ENCODE measurements around the gene CRIM1.

CRIM1 gene

DNA sequence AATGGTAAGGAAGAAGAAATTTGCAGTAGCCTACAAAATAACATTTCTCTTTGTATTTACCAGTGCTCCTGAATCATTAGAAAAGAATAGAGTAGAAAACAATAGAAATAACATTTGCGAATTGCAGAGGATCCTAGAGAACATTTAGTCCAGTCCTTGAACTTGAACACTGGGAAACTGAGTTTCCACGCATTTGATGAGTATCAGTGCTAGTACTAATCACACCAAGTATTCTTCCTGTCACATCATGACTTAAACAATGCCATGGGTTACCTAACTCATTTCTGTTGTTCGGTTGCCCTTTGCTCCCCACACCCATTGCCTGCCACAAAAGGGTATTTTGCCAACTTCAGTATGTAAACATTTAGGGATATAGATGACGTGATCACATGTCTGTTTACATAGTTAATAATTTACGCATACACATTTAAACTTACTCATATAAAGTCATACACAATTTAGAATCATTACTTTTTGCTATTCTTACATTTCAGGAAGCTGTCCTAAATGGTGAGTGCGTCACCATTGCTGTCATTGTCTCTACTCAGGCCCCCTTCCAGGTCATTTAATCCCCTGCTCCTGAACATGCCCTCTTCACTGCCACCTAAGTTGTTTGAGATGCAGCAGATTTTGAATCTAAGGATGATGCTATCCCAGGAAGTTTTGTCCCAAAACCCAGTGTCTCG, 42.3 kb downstream of the CRIM1 start:
- DNase-seq = no peak

- DNase-seq = no peak
Measured at GRCh38 chr2:36399050-36399449, 43.5 kb downstream of the CRIM1 start.

- no peak for DNase-seq
Measured at GRCh38 chr2:36403675-36404230, 48.2 kb downstream of the CRIM1 start.

DNA sequence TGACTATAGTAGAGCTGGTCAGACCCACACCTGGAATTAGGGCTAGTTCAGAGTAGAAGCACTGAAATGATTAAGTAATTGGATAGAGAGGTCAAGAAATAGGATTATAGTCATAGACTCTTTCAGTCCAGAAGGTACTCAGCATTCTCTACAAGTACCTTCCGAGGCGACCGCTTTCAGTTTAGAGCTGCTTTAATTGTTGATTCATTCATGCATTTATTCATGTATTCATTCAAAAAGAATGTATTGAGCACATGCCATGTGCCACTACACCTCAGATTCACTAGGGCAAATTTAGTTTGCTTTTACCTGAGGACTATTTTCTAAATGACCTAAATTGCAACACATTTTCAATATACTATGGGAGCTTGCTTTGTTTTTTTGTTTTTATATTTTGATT, 48.7 kb downstream of the CRIM1 start:
- no peak for DNase-seq

DNA sequence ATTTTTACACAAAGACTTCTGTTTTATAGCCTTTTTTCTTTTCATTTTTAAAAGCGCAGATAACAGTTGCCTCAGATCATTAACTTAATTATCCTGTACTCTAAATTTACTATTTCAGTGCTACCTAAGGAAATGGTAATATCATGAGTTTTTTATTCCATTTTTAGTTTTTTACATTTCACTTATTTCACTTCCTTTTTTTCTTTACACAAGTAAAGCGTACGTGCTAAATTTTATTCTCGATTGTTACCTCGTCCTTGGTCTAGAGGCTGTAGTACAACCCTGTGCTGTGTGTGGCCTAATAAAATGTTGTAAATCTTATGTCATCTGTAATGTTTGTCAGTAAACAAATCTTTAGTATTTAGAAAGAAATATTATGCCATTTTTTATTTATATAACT, 49.2 kb downstream of the CRIM1 start:
- DNase-seq = no peak

DNA sequence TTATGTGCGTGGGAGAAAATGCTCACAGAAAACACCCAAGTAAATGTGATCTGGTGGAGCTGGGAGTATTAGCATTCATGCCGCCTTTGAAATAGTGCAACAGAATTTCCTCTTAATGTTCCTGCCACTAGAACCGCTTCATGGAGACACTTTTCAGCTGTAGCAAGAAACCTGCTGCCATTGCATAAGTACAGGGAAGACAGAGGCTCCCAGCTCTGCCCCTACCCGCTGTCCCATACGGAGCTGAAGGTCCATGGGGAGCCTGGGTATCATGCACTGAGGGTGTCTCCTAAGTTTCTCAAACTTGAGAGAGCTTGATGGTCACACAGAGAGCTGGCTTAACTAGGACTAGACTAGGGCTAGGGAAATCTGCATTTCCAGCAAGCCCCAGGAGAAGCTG, 49.6 kb downstream of the CRIM1 start:
- no peak for DNase-seq

DNA sequence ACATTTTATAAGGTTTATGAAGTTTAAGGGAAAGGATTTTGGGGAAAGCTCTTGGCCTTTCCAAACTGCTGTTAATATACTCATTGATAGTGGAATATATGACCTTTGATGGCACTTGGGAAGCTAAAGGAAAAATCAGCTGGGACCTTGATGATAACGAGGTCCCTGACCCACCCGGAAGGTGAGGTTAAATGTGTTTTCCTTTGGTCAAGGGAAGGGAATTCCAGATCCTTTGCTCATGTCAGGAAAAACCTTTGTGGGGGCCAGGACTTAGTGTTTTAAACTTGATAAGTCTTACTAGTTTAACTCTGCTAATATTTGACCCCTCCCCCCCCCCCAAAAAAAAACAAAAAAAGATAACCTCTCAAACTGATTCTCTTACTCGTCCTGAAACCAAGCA, 50.7 kb downstream of the CRIM1 start:
- no peak for DNase-seq

DNA sequence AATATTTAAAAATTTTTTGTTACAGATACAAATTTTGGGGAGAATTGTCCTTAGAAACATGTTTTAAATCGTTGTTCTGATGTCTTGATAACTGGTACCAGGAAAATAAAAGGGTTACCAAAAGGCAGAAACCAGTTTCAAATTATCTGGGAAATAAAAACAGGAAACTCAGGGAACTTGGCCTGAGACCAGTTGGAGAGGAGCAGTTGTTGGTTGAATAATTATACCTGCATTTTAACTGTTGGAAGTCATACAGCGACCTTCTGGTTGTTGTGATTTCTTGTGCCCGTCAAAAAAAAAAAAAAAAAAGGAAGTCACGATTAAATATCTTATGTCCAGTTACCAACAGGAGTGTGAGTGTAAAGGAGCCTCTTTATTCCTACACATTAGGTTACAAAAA, 51.8 kb downstream of the CRIM1 start:
- DNase-seq = no peak

DNA sequence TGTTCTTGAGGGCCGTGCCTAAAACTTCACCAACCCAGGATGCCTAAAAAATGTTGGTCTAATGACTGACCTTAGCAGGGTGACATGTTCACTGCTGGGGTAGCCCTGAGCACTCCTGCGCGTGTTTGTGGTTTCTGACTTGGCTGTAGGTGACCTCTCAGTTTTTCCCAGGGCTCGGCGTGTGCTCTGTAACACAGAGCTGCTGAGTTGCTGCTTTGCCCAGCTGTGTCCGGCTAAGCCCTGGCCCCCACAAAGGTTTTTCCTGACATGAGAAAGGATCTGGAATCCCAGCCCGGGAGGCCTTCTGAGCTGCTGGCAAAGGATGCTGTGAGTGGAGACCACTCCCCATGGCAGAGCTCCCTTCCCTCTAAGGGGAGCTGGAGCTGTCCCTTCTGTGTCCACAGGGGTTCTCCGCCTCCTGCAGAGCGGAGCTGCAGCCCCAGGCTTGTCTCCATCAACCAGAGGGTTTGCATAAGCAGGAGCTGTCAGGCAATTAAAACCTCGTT, 52.7 kb downstream of the CRIM1 start:
- peak; percentile 75 for DNase-seq

DNA sequence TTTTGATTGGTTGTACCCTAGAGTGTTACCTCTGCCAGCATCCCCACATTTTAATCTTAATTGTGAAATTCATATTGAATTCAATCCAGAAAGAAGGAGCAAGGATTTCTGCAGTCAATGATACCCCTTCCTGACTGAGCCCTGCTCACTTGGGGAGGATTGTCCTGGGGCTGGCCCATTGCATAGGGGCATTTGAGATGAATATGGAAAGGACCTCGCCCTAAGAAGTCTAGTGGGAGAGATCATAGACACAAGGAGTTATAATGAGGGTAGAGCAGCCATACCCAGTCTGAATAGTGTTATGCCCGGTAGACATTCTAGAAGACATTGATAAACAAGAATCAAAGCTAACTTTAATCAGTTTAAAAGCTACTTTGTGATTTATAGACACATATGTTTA, 53.8 kb downstream of the CRIM1 start:
- DNase-seq = no peak

GRCh38 chr2:36409935-36410334, 54.4 kb downstream of the CRIM1 start:
- DNase-seq = no peak

- no peak for DNase-seq
Measured at GRCh38 chr2:36410681-36411080, 55.1 kb downstream of the CRIM1 start.

DNA sequence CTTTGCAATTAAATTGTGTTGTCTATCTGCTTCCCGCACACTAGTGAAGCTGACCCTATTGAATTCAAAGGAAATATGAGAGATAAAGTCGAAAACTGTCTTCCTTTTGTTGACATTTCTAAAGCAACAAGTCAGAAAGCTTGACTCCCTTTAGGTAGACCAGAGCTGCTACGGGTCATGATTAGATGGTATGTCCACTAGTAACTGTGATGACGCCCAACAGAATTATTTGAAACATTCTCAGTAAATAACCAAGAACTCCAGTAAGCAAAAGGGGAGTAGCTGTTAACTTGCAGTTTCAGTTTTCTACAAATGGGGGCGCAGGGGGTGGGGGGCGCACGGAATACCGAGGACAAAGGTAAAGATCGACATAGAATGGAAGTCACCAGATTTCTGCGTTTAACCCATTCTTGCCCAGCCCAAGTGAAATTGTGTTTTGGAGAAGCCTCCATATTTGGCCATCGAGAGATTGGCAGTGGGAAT, 56.4 kb downstream of the CRIM1 start:
- DNase-seq = no peak

- DNase-seq = no peak
Measured at GRCh38 chr2:36413218-36413617, 57.6 kb downstream of the CRIM1 start.

DNA sequence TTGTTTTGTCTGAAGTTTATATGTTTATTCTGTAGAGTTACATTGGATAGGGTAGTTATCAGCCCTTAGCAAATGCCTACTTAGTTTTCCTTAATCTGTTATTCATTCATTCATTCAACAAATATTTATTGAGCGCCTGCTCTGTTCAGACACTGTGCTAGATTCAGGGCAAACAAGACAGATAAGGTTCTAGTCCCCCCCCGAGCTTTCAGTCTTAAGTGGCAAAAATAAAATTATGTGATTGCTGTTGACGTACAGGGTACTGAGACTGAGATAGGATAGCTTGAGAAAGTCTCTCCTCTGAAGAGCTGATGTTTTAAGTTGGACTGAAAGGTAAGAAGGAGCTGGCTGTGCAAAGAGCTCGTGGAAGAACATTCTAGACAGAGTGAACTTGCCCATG, 58.7 kb downstream of the CRIM1 start:
- DNase-seq = no peak

DNA sequence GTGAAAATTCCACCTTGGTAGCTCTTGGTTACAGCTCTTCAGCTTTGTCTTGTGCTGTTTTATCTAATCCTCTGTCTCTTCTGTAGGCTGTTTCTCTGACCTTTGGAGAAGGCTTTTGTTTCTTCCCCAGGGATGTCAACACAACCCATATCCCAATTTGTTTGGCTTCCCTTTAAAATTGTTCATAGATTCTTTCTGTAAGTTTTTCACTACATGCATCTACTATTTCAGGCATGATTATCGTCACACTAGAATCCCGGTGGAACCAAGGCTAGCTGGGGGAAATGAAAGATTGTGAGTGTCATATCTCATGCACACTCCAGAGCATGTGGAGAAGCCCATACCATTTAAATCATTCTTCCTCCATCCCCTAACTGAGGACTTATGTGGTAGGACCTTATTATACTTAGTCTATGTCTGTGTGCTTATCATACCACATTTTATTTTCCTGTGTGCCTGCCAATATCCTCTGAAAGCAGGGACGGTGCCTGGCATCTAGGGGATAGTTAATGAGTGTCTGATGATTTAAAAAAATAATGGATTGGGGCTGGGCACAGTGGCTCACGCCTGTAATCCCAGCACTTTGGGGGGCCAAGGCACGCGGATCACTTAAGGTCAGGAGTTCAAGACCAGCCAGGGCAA, 59.9 kb downstream of the CRIM1 start:
- no peak for DNase-seq

GRCh38 chr2:36416370-36417165, 61.0 kb downstream of the CRIM1 start:
- no peak for DNase-seq

- no peak for DNase-seq
Measured at GRCh38 chr2:36420569-36421181, 65.1 kb downstream of the CRIM1 start.

DNA sequence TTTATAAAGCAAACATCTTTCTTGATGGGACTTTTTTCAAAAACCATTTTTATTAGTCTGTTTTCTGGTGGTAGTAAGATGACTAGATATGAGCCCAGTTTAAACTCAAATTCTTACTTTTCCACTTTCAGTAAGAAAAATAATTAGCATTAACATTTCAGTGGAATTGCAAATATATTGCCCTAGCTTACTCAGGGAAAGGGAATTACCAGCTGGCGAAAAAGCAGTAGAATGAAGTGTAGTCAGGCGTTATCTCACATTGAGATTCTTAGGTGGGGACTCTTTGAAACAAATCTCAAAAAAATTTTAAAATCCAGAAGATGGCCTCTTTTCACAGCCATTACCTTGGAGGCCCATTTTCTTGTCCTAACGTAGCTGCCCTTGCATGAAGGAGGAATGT, 65.8 kb downstream of the CRIM1 start:
- DNase-seq = no peak

GRCh38 chr2:36423172-36423571, 67.6 kb downstream of the CRIM1 start:
- DNase-seq = no peak

- DNase-seq = no peak
Measured at GRCh38 chr2:36423619-36424120, 68.1 kb downstream of the CRIM1 start.

DNA sequence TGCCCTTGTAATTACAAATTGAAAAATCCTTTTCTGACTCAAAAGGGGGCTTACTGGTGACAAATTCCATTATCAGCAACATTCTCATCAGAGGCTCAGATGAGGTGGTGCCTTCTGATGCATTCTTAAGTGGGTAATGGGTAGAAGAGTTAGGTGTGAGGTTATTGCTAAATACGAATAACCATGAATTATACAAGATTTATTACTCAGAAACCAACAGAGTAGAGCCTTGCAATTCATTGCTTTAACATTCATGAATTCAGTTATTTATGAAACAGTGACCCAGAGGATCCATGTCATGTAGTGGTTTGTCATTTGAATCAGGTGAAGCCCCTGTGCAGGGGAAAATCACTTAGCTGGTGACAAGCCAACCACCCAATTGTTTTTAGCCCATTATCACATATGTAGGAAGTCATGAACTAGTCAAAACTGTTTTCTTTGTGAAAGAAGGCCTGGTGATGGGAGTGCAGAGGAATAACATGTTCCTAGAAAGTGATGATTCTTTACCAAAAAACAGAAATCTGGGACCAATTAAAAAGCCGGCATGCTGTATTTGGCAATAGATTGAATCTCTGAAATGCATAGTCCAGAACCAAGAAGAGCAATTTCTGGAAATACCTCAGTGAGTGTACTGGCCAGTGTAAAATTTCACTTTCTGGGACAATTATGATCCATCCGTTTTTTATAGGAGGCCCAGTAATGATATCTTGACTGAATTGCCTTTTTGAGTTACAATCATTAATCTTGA, 70.2 kb downstream of the CRIM1 start:
- no peak for DNase-seq
